Neural cell (in vitro differentiated cells): ENCODE results near the gene HOXB1. TPM values are rescaled to one million over a fixed set of nuclear protein-coding genes. Genes with fewer than 3 reads are reported as not detected.

ENCODE experiments used
- H2AFZ ChIP-seq: fragments of 200-600, 300-800 bp; sonication (generic), shearing (Covaris generic); 2 replicates; pipeline ENCODE4 v1.6.0; 2014; ENCODE audit warnings: low read depth, mild to moderate bottlenecking, antibody characterized with exemption, low read length, moderate library complexity
- H3F3A ChIP-seq: fragments of 200-600 bp; shearing (Covaris generic); 2 replicates; pipeline ENCODE4 v1.6.1; 2016; ENCODE audit warnings: mild to moderate bottlenecking, moderate library complexity, mixed read lengths, antibody characterized with exemption, low read length; ENCODE audit not compliant: insufficient read depth, poor library complexity, severe bottlenecking
- H3K27ac ChIP-seq: fragments of 200-600, 300-800 bp; sonication (generic), shearing (Covaris generic); 2 replicates; pipeline ENCODE4 v1.5.1; 2014; ENCODE audit warnings: mild to moderate bottlenecking, low read length, moderate library complexity
- H3K27me3 ChIP-seq: fragments of 300-800, 200-600 bp; sonication (generic), shearing (Covaris generic); 2 replicates; pipeline ENCODE4 v1.6.0; 2014; ENCODE audit warnings: mild to moderate bottlenecking, low read depth, low read length, moderate library complexity; ENCODE audit not compliant: insufficient read depth
- H3K36me3 ChIP-seq: fragments of 300-800, 200-600 bp; sonication (generic), shearing (Covaris generic); 2 replicates; pipeline ENCODE4 v1.5.1; 2014; ENCODE audit warnings: mild to moderate bottlenecking, antibody characterized with exemption, low read length, moderate library complexity; ENCODE audit not compliant: insufficient read depth
- H3K4me2 ChIP-seq: fragments of 300-800, 200-600 bp; sonication (generic), shearing (Covaris generic); 2 replicates; pipeline ENCODE4 v1.6.0; 2014; ENCODE audit warnings: mild to moderate bottlenecking, low read length
- H3K4me3 ChIP-seq: fragments of 300-800, 200-600 bp; sonication (generic), shearing (Covaris generic); 2 replicates; pipeline ENCODE4 v1.5.1; 2014; ENCODE audit warnings: mild to moderate bottlenecking, low read length, moderate library complexity
- H3K79me2 ChIP-seq: fragments of 200-600 bp; shearing (Covaris generic); replicated peaks from 2 replicates; pipeline ENCODE4 v1.6.0; 2014; ENCODE audit warnings: mild to moderate bottlenecking, low read length, moderate library complexity; ENCODE audit not compliant: insufficient read depth
- H3K9ac ChIP-seq: fragments of 300-800, 200-600 bp; sonication (generic), shearing (Covaris generic); 2 replicates; pipeline ENCODE4 v1.6.1; 2016; ENCODE audit warnings: mild to moderate bottlenecking, low read length, mixed read lengths
- H3K9me2 ChIP-seq: fragments of 200-600 bp; shearing (Covaris generic); 2 replicates; pipeline ENCODE4 v1.6.1; 2016; ENCODE audit warnings: mild to moderate bottlenecking, low read length, mixed read lengths; ENCODE audit not compliant: insufficient read depth
- H3K9me3 ChIP-seq: fragments of 200-600, 300-800 bp; sonication (generic), shearing (Covaris generic); 2 replicates; pipeline ENCODE4 v1.6.1; 2016; ENCODE audit warnings: mild to moderate bottlenecking, mixed run types, low read length, moderate library complexity, mixed read lengths
- H4K20me1 ChIP-seq: fragments of 200-600 bp; shearing (Covaris generic); 2 replicates; pipeline ENCODE4 v1.6.1; 2016; ENCODE audit warnings: mild to moderate bottlenecking, mixed run types; ENCODE audit not compliant: insufficient read depth
- CTCF ChIP-seq: fragments of 450-650 bp; IDR thresholded peaks from 2 replicates; pipeline ENCODE4 v1.5.1; 2014; ENCODE audit warnings: antibody characterized with exemption, mild to moderate bottlenecking, moderate library complexity; ENCODE audit not compliant: poor library complexity, severe bottlenecking
- EP300 ChIP-seq: fragments of 450-650 bp; conservative IDR thresholded peaks from 2 replicates; pipeline ENCODE4 v1.6.1; 2014; ENCODE audit warnings: antibody characterized with exemption, mild to moderate bottlenecking, moderate library complexity; ENCODE audit not compliant: poor library complexity, severe bottlenecking
- EZH2 ChIP-seq: fragments of 200-600, 300-800 bp; shearing (Covaris generic), sonication (generic); IDR thresholded peaks from 2 replicates; pipeline ENCODE4 v1.6.1; 2014; ENCODE audit warnings: antibody characterized with exemption, low read length, borderline replicate concordance, mild to moderate bottlenecking; ENCODE audit not compliant: insufficient read depth, poor library complexity, severe bottlenecking
- MXI1 ChIP-seq: fragments of 450-650 bp; conservative IDR thresholded peaks from 2 replicates; pipeline ENCODE4 v1.6.1; 2014; ENCODE audit warnings: antibody characterized with exemption, mild to moderate bottlenecking; ENCODE audit not compliant: poor library complexity, severe bottlenecking
- POLR2AphosphoS5 ChIP-seq: IDR thresholded peaks from 2 replicates; pipeline ENCODE4 v1.6.1; 2012
- RAD21 ChIP-seq: fragments of 450-650 bp; conservative IDR thresholded peaks from 2 replicates; pipeline ENCODE4 v1.6.1; 2014; ENCODE audit warnings: antibody characterized with exemption, mild to moderate bottlenecking, moderate library complexity
- SMC3 ChIP-seq: fragments of 450-650 bp; conservative IDR thresholded peaks from 2 replicates; pipeline ENCODE4 v1.6.1; 2014; ENCODE audit warnings: antibody characterized with exemption, mild to moderate bottlenecking, moderate library complexity; ENCODE audit not compliant: poor library complexity
- TAF1 ChIP-seq: IDR thresholded peaks from 2 replicates; pipeline ENCODE4 v1.6.1; 2012; ENCODE audit warnings: low read depth
- polyA plus RNA-seq: library from polyadenylated mRNA; depleted of rRNA; stranded (reverse); fragments of >200 nt; gene quantifications from 2 replicates; pipeline ENCODE4 v1.2.3, GENCODE V29; 2014
- TF ChIP-seq, protein P1 (sequence below): IDR thresholded peaks from 2 replicates; pipeline ENCODE4 v1.6.1; 2012; ENCODE audit warnings: borderline replicate concordance

HOXB1 gene
- polyA plus RNA-seq, 1 donor from 2014 or later, result not detected

DNA sequence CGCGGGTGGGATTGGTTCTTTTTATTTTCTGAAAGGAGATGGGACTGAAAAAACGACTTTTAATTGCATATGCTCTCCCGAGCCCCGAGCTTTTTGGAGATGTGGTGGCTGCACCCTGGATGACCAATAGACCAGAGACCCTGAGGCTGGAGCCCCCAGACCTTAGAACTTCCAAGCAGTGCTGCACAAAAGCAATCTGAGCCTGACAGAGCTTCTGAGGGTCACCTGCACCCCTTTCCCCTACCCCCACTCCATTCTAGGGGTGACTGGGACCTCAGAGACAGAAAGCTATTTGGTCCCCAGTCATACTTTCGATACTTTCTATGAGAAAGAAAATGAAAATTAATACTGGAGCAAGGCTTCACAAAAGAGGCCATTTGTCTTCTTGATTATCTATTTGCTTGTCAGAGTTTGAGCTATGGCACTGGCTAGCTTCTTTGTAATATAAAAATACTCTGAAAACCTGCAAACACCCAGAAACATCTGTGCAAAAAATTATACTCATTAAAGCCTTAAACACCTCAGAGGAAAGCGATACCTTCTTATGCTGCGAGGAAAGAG, 43.8 kb upstream of the HOXB1 start:
- H3K9ac ChIP-seq, result no peak overlapping the region
- H3K9me2 ChIP-seq, result no peaks in the 10 kb centered on the region
- H3K9me3 ChIP-seq, result no peaks in the 10 kb centered on the region
- no peak overlapping the region for H2AFZ ChIP-seq
- H4K20me1 ChIP-seq, result no peaks in the 10 kb centered on the region
- H3K27ac ChIP-seq, result no peak overlapping the region
- no peaks in the 10 kb centered on the region for H3K79me2 ChIP-seq
- no peak overlapping the region for H3K4me2 ChIP-seq
- no peaks in the 10 kb centered on the region for H3K36me3 ChIP-seq
- no peak overlapping the region for H3K4me3 ChIP-seq
- H3F3A ChIP-seq, result no peaks in the 10 kb centered on the region
- peaks cover 98% of the 10 kb centered on the region for H3K27me3 ChIP-seq
- TF ChIP-seq EZH2 (no peak), RAD21 (no peak), CTCF (no peak), EP300 (no peak), POLR2AphosphoS5 (no peak), MXI1 (no peak), TAF1 (no peak), SMC3 (no peak)
- TF ChIP-seq, protein P1, sequence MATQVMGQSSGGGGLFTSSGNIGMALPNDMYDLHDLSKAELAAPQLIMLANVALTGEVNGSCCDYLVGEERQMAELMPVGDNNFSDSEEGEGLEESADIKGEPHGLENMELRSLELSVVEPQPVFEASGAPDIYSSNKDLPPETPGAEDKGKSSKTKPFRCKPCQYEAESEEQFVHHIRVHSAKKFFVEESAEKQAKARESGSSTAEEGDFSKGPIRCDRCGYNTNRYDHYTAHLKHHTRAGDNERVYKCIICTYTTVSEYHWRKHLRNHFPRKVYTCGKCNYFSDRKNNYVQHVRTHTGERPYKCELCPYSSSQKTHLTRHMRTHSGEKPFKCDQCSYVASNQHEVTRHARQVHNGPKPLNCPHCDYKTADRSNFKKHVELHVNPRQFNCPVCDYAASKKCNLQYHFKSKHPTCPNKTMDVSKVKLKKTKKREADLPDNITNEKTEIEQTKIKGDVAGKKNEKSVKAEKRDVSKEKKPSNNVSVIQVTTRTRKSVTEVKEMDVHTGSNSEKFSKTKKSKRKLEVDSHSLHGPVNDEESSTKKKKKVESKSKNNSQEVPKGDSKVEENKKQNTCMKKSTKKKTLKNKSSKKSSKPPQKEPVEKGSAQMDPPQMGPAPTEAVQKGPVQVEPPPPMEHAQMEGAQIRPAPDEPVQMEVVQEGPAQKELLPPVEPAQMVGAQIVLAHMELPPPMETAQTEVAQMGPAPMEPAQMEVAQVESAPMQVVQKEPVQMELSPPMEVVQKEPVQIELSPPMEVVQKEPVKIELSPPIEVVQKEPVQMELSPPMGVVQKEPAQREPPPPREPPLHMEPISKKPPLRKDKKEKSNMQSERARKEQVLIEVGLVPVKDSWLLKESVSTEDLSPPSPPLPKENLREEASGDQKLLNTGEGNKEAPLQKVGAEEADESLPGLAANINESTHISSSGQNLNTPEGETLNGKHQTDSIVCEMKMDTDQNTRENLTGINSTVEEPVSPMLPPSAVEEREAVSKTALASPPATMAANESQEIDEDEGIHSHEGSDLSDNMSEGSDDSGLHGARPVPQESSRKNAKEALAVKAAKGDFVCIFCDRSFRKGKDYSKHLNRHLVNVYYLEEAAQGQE, result no peak

DNA sequence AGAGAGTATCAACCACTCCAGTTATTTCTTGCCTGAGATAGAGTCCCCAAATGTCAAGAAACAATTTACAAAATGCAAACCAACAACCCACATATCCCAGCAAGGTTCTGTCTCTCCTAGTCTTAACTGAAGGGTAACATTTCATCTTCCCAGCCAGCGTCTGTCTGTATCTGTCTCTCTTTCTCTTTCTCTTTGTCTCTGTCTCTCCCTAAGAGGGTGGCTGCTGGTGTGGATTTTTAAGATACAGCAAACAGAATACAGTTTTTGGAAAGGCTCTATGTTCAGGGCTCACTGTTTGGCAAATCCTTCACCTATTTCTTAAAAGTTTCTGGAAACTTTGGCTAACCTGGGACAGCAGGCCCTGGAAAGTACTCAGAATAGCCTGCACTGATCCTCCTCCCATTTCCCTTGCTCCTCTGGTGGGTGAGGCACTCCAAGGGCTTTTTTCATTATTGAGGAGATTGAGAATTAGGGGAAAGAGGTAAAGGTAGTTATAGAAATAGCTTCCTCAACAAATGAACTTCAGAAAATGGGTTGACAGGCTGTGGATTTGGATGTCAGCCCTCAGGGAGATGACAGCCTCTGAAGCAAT, 41.1 kb upstream of the HOXB1 start:
- TF ChIP-seq MXI1 (no peak), POLR2AphosphoS5 (no peak), CTCF (no peak), SMC3 (no peak), EP300 (no peak), TAF1 (no peak), RAD21 (no peak), EZH2 (no peak)
- TF ChIP-seq, protein P1, result no peak
- Histone ChIP-seq H2AFZ (no peak overlapping the region), H3K9ac (no peak overlapping the region), H3K27ac (no peak overlapping the region), H3K4me2 (no peak overlapping the region), H3F3A (no peaks in the 10 kb centered on the region), H3K27me3 (peaks cover 100% of the 10 kb centered on the region), H3K4me3 (no peak overlapping the region), H3K9me2 (no peaks in the 10 kb centered on the region), H3K36me3 (no peaks in the 10 kb centered on the region), H3K79me2 (no peaks in the 10 kb centered on the region), H3K9me3 (no peaks in the 10 kb centered on the region), H4K20me1 (no peaks in the 10 kb centered on the region)
